ENCODE measurements around the gene C1orf115.

DNA sequence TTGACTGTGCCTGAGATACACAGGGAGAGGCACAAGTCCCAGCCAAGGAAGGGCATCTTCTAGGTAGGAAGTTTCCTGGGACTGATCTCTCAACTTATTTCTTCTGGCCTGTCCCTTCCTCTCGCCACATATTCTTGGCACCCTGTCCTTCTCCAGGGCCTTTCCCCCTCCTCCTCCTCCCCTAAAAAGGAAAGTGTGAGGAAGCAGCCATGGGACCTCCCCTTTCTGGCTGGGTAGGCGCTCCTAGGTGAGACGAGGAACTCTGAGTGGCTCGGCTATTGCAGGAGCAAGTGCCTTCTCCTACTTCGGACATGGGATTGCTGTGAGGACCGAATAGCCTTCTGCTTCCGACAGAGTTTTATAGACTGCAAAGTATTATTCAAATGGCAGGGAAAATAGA is 42.5 kb downstream of the C1orf115 start:
- TF ChIP-seq, protein P1, sequence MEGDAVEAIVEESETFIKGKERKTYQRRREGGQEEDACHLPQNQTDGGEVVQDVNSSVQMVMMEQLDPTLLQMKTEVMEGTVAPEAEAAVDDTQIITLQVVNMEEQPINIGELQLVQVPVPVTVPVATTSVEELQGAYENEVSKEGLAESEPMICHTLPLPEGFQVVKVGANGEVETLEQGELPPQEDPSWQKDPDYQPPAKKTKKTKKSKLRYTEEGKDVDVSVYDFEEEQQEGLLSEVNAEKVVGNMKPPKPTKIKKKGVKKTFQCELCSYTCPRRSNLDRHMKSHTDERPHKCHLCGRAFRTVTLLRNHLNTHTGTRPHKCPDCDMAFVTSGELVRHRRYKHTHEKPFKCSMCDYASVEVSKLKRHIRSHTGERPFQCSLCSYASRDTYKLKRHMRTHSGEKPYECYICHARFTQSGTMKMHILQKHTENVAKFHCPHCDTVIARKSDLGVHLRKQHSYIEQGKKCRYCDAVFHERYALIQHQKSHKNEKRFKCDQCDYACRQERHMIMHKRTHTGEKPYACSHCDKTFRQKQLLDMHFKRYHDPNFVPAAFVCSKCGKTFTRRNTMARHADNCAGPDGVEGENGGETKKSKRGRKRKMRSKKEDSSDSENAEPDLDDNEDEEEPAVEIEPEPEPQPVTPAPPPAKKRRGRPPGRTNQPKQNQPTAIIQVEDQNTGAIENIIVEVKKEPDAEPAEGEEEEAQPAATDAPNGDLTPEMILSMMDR (IDR thresholded peaks at IDR 0.05; ENCODE audit: insufficient read depth, low read length, poor library complexity, severe bottlenecking): no peak
- no peak for TF ChIP-seq EZH2phosphoT487 (conservative IDR thresholded peaks at IDR 0.05; ENCODE audit: low read length)
